ENCODE measurements around the gene SGCD.

SGCD gene

DNA sequence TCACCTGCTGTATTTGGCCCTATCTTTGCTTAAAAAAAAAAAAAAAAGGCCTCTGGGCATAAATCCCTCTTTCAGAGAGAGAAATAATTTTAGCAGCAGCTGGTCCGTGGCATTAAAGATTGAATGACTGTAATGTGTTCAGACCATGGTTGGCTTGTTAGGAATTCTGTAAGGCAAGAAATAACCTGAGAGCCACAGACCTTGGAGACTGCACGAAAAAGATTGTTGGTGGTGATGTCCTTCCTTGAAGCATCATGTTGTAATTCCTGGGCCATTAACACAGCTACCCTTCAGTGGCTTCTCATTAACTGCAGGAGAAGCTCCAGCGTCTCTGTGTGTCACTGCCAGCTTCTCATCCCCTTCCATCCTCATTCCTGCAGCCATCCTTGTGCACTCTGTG is 79.0 kb downstream of the SGCD start:
- no peak for DNase-seq

DNA sequence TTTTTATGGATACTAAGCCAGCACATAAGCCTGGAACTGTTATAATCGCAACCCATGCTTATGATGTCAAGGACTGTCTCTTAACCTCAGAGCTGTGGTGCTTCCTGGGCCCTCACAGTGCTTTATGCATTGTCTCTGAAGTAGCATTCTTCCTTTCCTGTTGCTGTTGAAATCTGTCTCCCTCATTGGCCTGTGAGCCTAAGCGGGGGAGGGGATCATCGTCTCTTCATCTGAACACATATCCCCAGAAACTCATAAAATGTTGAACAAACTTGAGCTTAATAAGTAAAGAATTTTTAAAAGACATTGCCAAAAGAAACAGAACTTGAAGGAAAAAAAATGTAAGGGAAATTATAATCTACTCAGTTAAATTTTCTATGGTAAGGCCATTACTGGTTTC is 80.3 kb downstream of the SGCD start:
- no peak for DNase-seq

DNA sequence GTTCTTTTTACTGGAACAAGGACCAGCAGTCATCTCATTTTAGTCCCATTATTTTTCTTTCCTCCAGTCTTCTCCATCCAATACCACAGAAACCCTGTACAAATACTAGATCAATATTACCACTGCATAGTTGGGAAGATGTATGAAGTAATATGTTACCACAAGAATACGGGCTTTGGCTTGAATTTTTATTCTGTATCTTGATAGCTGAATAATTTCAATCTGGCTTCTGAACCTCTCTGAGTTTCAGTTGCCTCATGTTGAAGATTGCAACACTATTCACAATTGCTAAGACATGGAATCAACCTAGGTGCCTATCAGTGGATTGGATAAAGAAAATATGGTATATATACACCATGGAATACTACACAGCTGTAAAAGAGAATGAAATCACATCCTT is 82.9 kb downstream of the SGCD start:
- DNase-seq, result no peak

DNA sequence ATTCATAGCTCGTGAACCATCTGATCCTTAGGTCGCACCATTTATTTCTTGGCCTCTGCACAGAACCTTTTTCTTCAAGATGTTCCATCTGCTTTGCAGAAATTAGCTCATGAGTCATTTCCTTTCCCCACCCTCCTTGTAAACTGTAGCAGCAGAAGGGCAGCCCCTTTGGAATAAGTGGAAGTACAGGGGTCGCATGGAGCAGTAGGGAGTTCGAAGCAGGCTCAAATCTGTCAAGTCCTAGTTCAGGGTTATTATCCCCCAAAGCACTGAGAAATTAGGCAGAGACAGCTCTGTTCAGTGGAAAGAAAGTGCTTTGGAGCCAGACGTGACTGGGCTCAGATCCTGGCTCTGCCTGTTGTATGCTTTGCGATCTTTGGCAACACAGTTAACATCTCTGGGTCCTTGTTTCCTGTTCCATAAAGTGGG is 84.2 kb downstream of the SGCD start:
- no peak for DNase-seq

DNA sequence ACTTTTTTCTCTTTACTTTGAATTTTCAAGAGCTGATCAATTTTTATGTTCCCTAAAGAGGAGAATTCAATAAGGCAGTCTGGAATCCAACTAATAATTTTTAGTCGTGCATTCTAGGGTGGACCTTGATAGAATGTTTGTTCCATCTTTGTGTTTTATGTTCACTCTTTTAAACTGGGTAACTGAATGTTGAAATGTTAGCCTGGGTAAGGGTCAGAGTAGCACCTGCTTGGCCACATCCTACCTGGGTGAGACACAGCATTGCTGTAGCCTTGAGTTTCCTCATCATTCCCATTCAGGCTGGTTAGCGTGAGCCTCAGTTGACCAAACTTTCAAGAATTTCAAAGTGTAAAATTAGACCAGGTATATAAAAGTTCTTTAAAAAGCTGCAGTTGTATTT is 85.0 kb downstream of the SGCD start:
- DNase-seq, result no peak

DNA sequence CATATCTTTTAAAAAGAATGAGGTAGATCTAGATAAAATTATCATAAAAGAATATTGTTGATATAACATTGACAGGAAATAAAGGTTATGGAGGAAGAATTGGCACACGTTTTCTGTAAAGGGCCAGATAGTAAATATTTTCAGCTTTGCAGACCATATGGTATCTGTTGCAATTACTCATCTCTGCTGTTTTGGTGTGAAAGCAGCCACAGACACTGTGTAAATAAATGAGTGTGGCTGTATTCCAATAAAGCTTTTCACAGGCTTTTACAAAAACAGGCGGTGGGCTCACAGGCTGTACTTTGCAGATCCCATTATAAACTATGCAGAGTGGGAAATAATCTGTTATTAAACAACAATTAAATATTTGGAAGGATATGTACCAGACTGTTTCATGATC is 87.4 kb downstream of the SGCD start:
- DNase-seq, result no peak

DNA sequence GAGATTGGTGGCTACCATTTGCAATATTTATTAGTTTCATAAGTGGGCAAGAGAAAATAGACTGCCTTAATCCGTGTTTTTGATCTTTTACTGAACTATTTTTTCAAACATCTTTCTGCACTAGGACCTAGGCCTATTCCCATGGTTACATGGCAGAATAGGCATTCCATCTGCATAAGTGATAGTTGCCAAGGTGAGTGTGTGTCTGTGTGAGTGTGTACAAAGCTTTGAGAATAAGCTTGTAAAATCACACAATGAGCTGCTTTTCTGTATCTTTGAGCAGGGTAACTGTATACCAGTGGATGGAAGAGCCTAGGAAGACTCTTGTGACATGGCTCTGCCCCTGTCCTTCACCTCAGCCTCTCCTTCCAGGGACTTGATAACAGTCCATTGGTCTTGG is 92.7 kb downstream of the SGCD start:
- DNase-seq, result no peak

DNA sequence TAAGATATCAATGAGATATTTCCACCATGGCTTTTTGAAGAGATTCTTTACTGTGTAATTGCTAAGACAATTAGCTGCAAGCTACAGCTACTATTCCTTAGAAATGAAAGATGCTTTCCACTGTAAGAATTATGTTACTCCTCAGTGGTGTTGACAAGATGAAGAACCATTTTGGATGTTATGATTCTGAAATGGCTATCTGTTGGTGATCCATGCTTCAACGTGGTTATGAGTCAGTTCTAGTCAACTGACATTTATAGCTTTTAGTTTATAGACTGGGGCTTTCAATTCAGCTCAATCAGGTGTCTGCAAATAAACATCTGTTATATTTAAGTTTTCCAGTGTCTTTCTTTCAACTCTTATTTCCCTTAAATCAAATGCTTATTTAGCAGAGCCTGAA is 93.7 kb downstream of the SGCD start:
- DNase-seq, result no peak

DNA sequence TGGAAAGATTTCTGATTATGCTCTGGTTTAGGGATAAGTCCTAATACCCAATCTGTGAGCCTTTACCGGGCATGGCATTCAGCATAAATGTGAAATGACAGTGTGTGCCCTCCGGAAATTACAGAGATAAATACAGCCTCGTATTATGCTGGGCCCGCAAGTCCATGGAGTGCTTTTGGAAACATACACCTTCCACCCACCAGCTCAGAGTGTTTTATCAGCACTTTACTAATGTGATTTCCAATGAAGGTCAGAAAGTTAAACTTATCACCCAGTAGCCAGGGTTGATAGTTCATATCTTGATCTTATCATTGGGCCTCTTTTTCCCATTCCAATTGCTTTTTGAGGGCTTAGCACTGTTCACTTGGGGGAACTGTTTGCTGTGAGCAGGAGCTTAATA is 94.8 kb downstream of the SGCD start:
- DNase-seq, result no peak

DNA sequence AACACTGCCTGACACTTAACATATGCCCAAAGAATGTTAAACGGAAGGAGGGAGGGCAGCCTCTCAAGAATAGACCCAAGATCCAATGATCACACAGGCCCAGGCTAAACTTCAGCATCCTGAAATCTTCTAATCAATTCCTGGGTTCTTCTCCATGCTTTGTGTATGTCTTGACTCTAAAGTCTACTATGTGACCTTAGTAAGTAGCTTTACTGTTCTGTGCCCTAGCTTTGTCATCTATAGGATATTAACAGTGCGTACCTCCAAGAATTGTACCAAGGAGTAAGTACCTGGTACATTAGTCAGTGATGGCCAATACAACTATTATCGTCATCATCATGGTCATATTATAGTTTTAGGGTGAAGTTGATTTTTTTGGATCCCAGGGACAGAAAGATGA is 96.6 kb downstream of the SGCD start:
- DNase-seq, result no peak

DNA sequence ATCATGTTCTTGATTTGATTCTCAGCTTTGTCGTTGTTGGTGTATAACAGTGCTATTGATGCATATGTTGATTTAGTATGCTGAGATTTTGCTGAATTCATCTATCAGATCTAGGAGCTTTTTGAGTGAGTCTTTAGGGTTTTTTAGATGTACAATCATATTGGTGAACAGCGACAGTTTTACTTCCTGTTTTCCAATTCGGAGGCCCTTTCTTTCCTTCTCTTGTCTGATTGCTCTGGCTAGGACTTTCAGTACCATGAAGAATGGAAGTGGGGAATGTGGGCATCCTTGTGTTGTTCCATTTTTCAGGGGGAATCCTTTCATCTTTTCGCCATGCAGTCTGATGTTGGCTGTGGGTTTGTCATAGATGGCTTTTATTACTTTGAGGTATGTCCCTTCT is 100.4 kb downstream of the SGCD start:
- no peak for DNase-seq

DNA sequence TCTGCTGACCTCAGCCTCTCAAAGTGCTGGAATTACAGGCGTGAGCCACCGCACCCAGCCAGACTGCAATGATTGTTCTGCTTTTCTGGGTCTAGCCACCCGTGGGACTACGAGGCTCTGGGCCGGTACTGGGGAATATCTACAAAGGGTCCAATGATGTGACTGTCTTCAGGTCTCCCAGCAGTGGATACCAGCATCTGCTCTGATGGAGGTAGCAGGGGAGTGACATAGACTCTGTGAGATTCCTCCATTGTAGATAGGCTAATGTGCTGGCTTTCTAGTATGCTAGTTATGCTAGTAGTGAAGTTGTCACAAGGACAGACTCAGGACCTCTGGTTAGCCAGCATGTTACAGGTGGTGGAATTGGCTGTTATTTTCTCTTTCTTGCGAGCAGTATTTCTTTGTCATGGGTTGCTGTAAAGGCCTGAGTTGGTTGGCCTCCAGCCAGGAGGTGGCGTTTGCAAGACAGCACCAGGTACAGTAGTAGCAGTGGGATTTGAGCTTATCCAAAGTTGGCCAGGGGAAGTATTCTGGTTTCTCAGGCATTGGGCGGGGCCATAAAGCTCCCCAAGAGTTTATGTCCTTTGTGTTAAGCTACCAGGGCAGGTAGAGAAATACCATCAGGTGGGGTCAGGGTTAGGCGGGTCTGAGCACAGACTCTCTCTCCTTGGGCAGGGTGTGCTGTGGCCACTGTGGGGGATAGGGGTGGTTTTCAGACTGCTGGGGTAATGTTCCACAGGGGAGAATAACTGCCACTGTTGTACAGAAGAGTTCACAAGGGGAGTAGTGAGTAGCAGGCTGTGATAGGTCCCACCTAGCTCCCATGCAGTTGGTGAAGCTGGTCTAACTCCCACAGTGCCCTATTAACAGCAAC is 105.2 kb downstream of the SGCD start:
- no peak for DNase-seq

DNA sequence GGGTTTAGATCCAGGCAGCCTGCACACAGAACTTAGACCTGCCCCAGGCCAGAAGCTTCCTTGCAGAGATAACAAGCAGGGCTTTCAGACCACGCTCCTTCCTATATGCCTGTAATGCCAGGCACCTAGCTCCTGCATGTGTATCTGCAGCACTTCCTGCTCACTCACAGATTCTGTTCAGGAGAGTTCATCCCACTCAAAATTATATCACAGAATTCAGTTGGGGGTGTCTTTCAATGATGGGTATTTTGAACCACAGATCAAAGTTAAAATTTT is 105.8 kb downstream of the SGCD start:
- DNase-seq, result no peak

DNA sequence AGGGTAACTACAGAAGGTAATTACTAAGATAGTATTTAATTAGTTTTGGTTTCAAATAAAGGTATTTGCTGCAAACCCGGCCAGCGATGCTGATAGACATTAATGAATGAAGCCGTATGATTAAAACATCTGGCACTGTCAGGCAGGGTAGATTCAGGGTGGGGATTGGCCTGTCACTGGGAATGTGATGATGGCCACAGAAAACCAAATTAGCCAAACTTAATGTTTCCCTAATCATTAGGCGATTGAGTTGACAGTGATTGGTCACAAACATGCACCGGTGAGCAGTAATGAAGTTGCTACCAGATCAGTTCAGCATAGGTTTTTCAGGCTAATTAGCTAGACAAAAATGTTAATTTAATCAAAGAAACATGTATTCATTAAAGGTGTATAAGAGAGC is 107.5 kb downstream of the SGCD start:
- DNase-seq, result no peak

DNA sequence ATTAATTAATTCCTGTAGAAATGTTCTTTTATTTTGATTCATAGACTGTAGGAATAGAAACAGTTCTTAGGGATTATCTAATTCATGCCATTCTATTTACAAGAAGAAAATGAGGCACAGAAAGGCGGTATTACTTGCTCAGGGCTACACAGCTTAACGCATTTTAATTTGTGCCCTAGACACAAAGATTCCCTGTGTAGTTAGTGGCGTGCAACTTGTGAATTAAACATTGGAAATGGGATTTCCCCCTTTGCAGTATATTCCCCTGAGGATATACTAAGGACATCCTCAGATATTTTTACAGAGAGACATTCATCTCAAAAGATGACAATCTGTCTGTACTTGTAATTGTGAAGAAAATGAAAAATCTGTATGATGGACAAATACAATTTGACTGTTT is 108.1 kb downstream of the SGCD start:
- no peak for DNase-seq

DNA sequence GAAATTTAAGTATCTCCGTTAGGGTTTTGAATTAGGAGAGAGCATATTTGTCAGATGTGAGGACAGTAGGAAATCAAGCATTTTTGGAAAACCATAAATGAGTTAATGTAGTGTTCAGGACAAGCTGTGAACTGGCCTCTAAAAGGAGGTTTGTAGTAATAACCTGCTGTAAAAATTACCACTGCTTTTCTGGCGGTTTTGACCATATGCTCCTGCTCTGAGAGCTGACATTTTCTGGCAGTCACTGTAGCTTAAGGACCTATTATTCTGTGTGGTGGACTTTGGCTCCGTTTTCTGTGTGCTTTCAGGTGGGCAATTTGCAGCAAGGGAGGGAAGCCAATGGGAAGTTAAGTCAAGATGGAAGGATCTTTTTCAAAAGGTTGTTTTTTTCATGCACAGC is 111.1 kb downstream of the SGCD start:
- no peak for DNase-seq

DNA sequence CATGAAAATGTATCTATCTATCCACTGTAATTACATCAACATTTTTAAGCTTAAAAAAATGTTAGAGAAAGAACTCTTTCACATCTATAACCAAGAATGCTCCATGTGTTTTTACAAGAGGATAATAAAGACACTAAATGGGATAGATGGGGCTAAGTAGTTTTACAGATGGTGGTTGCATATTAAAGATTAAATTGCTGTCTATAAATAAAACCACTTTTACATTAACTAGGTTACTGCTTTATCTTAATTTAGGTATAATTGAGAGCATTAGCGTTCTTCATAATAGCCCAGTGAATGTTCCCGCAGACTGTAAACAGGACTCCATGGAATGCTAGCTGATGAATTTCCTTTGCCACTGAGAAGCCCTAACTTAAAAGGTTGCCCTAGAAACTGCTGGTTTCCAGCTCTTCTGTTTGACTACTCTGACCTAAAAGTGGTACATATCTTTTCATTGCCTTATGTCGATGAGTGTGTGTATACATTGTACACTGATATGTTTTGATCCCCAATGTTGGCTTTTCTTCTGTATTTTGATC is 117.9 kb downstream of the SGCD start:
- DNase-seq, result no peak

DNA sequence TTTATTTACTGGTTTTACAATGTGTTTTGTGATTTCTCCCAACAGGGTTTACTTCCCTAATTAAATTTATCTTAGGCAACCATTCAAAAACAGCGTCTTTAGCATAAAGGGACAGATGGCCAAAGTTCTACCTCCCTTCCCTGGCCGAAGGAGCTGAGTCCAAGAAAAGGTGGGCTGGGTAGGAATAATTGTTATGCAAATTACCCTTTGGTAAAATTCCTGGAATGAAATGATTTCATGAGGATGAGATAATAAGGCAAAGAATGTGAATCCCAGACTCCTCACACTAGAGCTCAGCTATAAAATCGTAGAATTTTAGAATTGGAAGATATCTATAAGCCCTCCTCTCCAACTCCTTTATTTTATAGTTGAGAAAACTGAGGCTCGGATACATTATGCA is 119.6 kb downstream of the SGCD start:
- DNase-seq, result no peak

DNA sequence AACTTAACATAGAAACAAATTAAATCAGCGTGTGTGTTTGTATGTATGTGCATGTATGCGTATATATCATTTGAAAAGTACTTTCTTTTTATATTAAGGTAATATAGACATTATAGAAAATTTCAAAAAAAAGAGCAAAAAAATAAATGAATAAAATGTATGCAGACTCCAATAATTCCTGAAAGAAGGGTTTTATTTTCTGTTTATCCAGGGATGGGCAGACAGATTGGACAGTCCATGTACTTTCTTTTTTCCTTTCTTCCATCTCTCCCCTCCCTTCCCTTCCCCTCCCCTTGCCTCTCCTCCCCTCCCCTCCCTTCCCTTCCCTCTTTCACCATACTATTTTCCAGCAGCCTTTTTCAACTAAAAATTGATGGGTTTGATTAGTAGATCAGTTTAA is 123.8 kb downstream of the SGCD start:
- no peak for DNase-seq

DNA sequence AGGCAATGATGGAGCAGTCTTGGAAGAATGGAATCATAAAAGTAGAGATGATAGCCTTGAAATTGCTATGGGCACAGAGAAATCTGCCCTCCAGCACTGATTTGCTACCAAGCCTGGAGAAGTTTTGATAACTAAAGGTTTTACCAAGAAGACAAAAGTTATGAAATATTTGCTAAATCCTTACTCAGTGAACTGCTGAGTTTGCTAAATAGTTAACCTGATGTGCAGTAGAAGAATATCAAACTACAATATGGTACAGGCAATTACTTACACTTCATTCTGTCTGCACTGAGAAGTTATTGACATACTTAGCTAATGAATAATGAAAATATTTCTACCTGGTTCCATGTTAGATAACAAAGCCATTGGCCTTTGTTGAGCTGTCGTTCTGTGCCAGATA is 124.5 kb downstream of the SGCD start:
- no peak for DNase-seq

DNA sequence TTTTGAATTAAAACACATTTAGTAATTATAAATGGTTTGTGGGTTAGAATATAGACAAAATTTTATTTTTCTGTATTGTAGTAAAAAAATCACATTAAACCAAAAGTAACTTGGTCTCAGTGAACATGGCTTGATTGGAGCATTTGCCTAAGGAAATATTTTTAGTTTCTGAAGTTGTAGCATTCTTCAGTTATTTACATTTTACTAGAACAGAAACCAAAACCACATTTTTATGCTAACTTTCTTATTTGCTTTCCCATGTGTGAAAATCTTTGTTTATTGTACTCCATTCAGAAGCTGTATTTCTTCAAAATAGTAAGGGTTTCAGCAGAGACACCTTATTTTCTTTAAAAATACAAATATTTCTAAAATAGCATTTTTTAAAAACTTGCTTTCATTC is 129.9 kb downstream of the SGCD start:
- no peak for DNase-seq

DNA sequence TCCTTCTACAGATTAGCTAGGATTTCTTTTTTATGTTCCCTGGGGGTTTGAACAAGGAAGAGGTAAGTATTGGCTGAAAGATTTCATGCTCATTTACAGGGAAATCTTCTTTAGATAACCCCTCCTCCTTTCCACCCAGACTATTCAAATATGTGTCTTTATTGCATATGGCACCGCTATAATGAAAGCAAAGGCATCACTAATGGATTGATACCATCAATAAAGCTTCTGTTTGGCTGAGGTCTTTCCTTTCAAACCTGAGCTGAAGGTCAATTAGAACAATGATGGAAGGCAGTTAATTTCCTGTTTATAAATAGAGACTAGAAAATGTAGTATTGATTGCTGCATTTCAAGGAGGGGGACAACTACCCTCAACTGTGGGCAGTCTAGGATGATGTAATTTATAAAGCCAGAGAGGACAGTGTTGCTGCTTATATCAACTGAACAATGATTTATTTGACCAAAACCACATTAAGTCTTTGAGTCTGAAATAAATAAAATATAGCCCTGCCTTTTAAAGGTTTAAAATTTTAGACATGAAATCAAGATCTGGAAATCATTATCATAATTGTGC is 132.9 kb downstream of the SGCD start:
- DNase-seq, result no peak

DNA sequence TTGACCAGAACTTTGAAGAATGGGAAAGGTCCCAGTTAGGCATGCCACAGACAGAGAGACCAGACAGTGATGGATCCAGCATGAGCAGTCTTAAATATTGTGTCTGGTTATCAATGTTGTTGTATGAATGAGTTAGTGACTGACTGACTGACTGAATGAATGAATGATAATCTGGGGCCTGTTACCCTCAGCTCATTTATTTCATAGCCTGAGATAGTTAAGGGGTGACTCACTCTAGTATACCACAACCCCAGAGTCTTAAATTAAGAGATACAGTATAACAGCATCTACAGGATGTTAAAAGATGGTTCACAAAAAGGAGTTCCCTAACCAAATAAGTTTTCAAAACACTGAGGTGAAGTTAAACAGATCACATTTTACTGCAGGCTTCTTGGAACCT is 133.5 kb downstream of the SGCD start:
- no peak for DNase-seq

DNA sequence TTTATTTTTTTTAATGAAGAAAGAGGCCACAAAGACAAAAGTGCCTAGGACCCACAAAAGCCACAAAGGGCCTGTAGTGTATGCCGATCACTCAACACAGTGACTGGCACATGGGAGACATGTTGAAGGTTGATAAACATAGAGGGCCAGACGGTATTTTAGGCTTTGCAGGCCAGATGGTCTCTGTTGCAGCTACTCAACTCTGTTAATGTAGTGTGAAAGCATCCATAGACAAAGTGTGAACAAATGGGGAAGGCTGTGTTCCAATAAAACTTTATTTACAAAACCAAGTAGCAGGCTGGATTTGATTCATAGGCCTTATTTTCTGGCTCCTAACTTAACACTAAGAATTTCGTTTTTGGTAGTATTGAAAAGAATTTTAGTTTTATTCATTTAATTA is 139.9 kb downstream of the SGCD start:
- DNase-seq, result no peak

DNA sequence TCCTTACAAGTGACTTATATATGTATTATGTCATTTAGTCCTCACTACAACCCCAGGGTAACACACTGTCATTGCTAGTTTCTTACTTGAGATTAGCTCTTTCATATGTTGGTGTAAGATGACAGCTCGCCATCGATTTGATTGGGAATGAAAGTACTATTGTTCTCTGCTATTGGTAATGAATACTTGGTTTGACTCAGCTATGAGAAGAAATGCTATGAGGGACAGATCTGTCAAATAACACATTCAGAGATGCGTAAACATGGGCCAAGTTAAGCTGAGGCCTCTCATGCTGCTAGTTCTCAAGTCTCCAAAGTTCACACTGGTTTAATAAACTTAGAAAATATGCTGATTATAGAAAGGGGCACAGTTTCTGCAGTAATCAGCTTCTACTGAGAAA is 142.7 kb downstream of the SGCD start:
- no peak for DNase-seq

Data from activated effector memory CD4-positive, alpha-beta T cell treated with Interleukin-2 at 50 U/mL for 16 hours (primary cell).